MCF 10A (cell line): ENCODE measurements around the gene PI4KA. TPM values are rescaled to one million over a fixed set of nuclear protein-coding genes. Genes with fewer than 3 reads are reported as not detected.
"Not testable (repeated sequence)": the region's sequence is repeated elsewhere in the genome, so short reads cannot be mapped to it uniquely, and the experiment has no call there.

Experiments used
- BruUV-seq: library from RNA; stranded (reverse); fragments of 400-500 nt; replicated peaks from 2 replicates; lab custom pipeline; 2021; lab: Mats Ljungman, UMichigan
- CTCF ChIA-PET: fragments of 300-600 bp; sonication (Branson Sonifier 250); formaldehyde crosslinking; extraction: SDS; loops from one replicate; lab custom pipeline; 2021; ENCODE audit warnings: antibody characterized with exemption, inconsistent platforms; lab: Yijun Ruan, JAX
- POLR2A ChIA-PET: fragments of 300-600, 350-650 bp; sonication (Branson Sonifier 250); formaldehyde crosslinking; extraction: SDS; loops from one replicate; lab custom pipeline; 2020; ENCODE audit warnings: antibody characterized with exemption, inconsistent platforms; lab: Yijun Ruan, JAX
- DNase-seq: peaks from one replicate; pipeline ENCODE4 v3.0.0-alpha.2; 2018; ENCODE audit not compliant: unreplicated experiment
- H3K27ac Mint-ChIP-seq: one replicate; pipeline ENCODE4 v1.8.0; 2022; ENCODE audit warnings: mild to moderate bottlenecking, low read depth, mixed read lengths; ENCODE audit not compliant: unreplicated experiment
- H3K27me3 Mint-ChIP-seq: one replicate; pipeline ENCODE4 v1.8.0; 2022; ENCODE audit warnings: mixed read lengths; ENCODE audit not compliant: insufficient read depth, unreplicated experiment
- H3K36me3 Mint-ChIP-seq: one replicate; pipeline ENCODE4 v1.8.0; 2022; ENCODE audit warnings: mild to moderate bottlenecking, moderate library complexity, mixed read lengths; ENCODE audit not compliant: insufficient read depth, unreplicated experiment
- H3K4me1 Mint-ChIP-seq: one replicate; pipeline ENCODE4 v1.8.0; 2022; ENCODE audit warnings: mixed read lengths; ENCODE audit not compliant: insufficient read depth, unreplicated experiment
- H3K4me3 Mint-ChIP-seq: one replicate; pipeline ENCODE4 v1.8.0; 2022; ENCODE audit warnings: mild to moderate bottlenecking, moderate library complexity, mixed read lengths; ENCODE audit not compliant: unreplicated experiment
- H3K9me3 Mint-ChIP-seq: one replicate; pipeline ENCODE4 v1.8.0; 2022; ENCODE audit warnings: mixed read lengths; ENCODE audit not compliant: unreplicated experiment
- CTCF ChIP-seq: fragments of 200-600 bp; IDR thresholded peaks from one replicate; pipeline ENCODE4 v1.8.0; 2022; ENCODE audit warnings: antibody characterized with exemption, mild to moderate bottlenecking; ENCODE audit not compliant: unreplicated experiment
- intact Hi-C: fragments of 100-400 bp; cut with micrococcal nuclease; formaldehyde crosslinking; loops from 2 replicates; pipeline ENCODE4 v1.14.1; 2022
- total RNA-seq: library from RNA; stranded (reverse); gene quantifications from 2 replicates; pipeline ENCODE4 v1.2.3, GENCODE V29; 2022

The PI4KA gene
- total RNA-seq, 1 experiment from 2014 or later: 39.0 TPM

GRCh38 chr22:20700347-20700746 lies 158.3 kb downstream of the PI4KA start:
- CTCF ChIA-PET: interaction anchor here (2.1 kb wide), 1 partner anchor 135 kb away, joined by 5 read pairs; no protein-coding TSS in a partner anchor
- DNase-seq, H3K4me1 Mint-ChIP-seq, H3K27ac Mint-ChIP-seq, H3K36me3 Mint-ChIP-seq, H3K4me3 Mint-ChIP-seq, H3K27me3 Mint-ChIP-seq, BruUV-seq, H3K9me3 Mint-ChIP-seq, intact Hi-C loops: not testable (repeated sequence)
- POLR2A ChIA-PET: interaction anchor here (1.0 to 1.6 kb wide), 2 partner anchors 131 to 133 kb away, joined by 3 to 5 read pairs; no protein-coding TSS in a partner anchor

GRCh38 chr22:20699856-20700255 lies 158.8 kb downstream of the PI4KA start:
- not testable (repeated sequence) for H3K9me3 Mint-ChIP-seq, H3K27ac Mint-ChIP-seq, H3K4me1 Mint-ChIP-seq, H3K27me3 Mint-ChIP-seq, DNase-seq, H3K4me3 Mint-ChIP-seq, BruUV-seq, H3K36me3 Mint-ChIP-seq
- intact Hi-C loops: loop anchor here (5.0 kb wide), 1 partner anchor 133 kb away; no protein-coding TSS in a partner anchor
- ChIA-PET POLR2A (interaction anchor here (1.0 kb wide), 1 partner anchor 131 kb away, joined by 3 read pairs; no protein-coding TSS in a partner anchor), CTCF (interaction anchor here (2.1 kb wide), 1 partner anchor 135 kb away, joined by 5 read pairs; no protein-coding TSS in a partner anchor)

- BruUV-seq: not testable (repeated sequence)
Measured at GRCh38 chr22:20697481-20698113, 161.0 kb downstream of the PI4KA start.

GRCh38 chr22:20696056-20696455 lies 162.6 kb downstream of the PI4KA start:
- intact Hi-C loops: loop anchor here (5.0 kb wide), 1 partner anchor 129 kb away; no protein-coding TSS in a partner anchor
- H3K27ac Mint-ChIP-seq, DNase-seq, BruUV-seq, H3K36me3 Mint-ChIP-seq, POLR2A ChIA-PET, H3K4me1 Mint-ChIP-seq, H3K27me3 Mint-ChIP-seq, H3K9me3 Mint-ChIP-seq, H3K4me3 Mint-ChIP-seq: not testable (repeated sequence)
- CTCF ChIA-PET: interaction anchor here (1.1 to 1.5 kb wide), 2 partner anchors 131 to 291 kb away, joined by 3 to 5 read pairs; no protein-coding TSS in a partner anchor

More at GRCh38 chr22:20697481-20698113, 161.0 kb downstream of the PI4KA start:
- H3K36me3 Mint-ChIP-seq, H3K4me3 Mint-ChIP-seq, H3K9me3 Mint-ChIP-seq, POLR2A ChIA-PET, H3K27ac Mint-ChIP-seq, H3K27me3 Mint-ChIP-seq, H3K4me1 Mint-ChIP-seq: not testable (repeated sequence)
- peak; percentile 76 for DNase-seq
- peak; percentile 69 for TF ChIP-seq CTCF
- CTCF ChIA-PET: interaction anchor here (1.0 to 1.5 kb wide), 2 partner anchors 203 to 293 kb away, joined by 3 to 5 read pairs; no protein-coding TSS in a partner anchor
- intact Hi-C loops: loop anchor here (1.0 to 5.0 kb wide), 2 partner anchors 130 to 279 kb away; no protein-coding TSS in a partner anchor

- CTCF ChIA-PET, H3K9me3 Mint-ChIP-seq, BruUV-seq: not testable (repeated sequence)
Measured at GRCh38 chr22:20695205-20695604, 163.4 kb downstream of the PI4KA start.

GRCh38 chr22:20694256-20694655 lies 164.4 kb downstream of the PI4KA start:
- DNase-seq, H3K4me1 Mint-ChIP-seq, H3K27ac Mint-ChIP-seq, H3K9me3 Mint-ChIP-seq, H3K36me3 Mint-ChIP-seq, H3K27me3 Mint-ChIP-seq, H3K4me3 Mint-ChIP-seq, POLR2A ChIA-PET, CTCF ChIA-PET, BruUV-seq, intact Hi-C loops: not testable (repeated sequence)

More at GRCh38 chr22:20695205-20695604, 163.4 kb downstream of the PI4KA start:
- DNase-seq, H3K4me1 Mint-ChIP-seq, H3K4me3 Mint-ChIP-seq, POLR2A ChIA-PET, H3K27me3 Mint-ChIP-seq, H3K36me3 Mint-ChIP-seq, H3K27ac Mint-ChIP-seq: not testable (repeated sequence)
- intact Hi-C loops: loop anchor here (5.0 kb wide), 1 partner anchor 128 kb away; no protein-coding TSS in a partner anchor

GRCh38 chr22:20692926-20693325 lies 165.7 kb downstream of the PI4KA start:
- H3K27ac Mint-ChIP-seq, POLR2A ChIA-PET, H3K4me1 Mint-ChIP-seq, H3K27me3 Mint-ChIP-seq, intact Hi-C loops, BruUV-seq, H3K36me3 Mint-ChIP-seq, H3K9me3 Mint-ChIP-seq, DNase-seq, H3K4me3 Mint-ChIP-seq, CTCF ChIA-PET: not testable (repeated sequence)

- intact Hi-C loops, H3K27me3 Mint-ChIP-seq, H3K36me3 Mint-ChIP-seq, H3K27ac Mint-ChIP-seq, H3K4me1 Mint-ChIP-seq, DNase-seq, H3K4me3 Mint-ChIP-seq, BruUV-seq, POLR2A ChIA-PET, H3K9me3 Mint-ChIP-seq: not testable (repeated sequence)
- CTCF ChIA-PET: interaction anchor here (0.5 to 1.0 kb wide), 3 partner anchors 85 to 272 kb away, joined by 3 to 4 read pairs (median 4); no protein-coding TSS in a partner anchor
Measured at GRCh38 chr22:20690586-20691317, 167.9 kb downstream of the PI4KA start.
